SK-N-SH treated with all-trans-retinoic acid at 6 μM for 48 hours (cell line): ENCODE measurements around the gene RAB11FIP3.
"Not testable (repeated sequence)": the region's sequence is repeated elsewhere in the genome, so short reads cannot be mapped to it uniquely, and the experiment has no call there.

ENCODE experiments used
- ATAC-seq: fragments of 200-7000 bp; cut with Tn5 transposase; 3 replicates; pipeline ENCODE4 v1.9.1; 2020; ENCODE audit warnings: mild to moderate bottlenecking, moderate library complexity
- ARNTL ChIP-seq: fragments of 450-650 bp; formaldehyde crosslinking; IDR thresholded peaks from 2 replicates; pipeline ENCODE4 v1.5.0; 2020; ENCODE audit warnings: low read depth, mild to moderate bottlenecking, moderate library complexity, borderline replicate concordance
- BACH2 ChIP-seq: fragments of 250-450 bp; sonication (Bioruptor Pico); IDR thresholded peaks from 2 replicates; pipeline ENCODE4 v1.9.0; 2021; ENCODE audit warnings: mild to moderate bottlenecking, borderline replicate concordance
- CREB5 ChIP-seq: fragments of 250-450 bp; sonication (Bioruptor Pico); IDR thresholded peaks from 2 replicates; pipeline ENCODE4 v1.5.1; 2020; ENCODE audit warnings: low read depth, mild to moderate bottlenecking, moderate library complexity
- CSDC2 ChIP-seq: fragments of 250-450 bp; sonication (Bioruptor Pico); IDR thresholded peaks from 2 replicates; pipeline ENCODE4 v1.5.0; 2020; ENCODE audit warnings: mild to moderate bottlenecking, moderate library complexity
- CSRNP3 ChIP-seq: fragments of 250-450 bp; sonication (Bioruptor Pico); IDR thresholded peaks from 2 replicates; pipeline ENCODE4 v1.5.1; 2021; ENCODE audit warnings: mild to moderate bottlenecking, moderate library complexity
- ESRRG ChIP-seq: fragments of 250-450 bp; sonication (Bioruptor Pico); IDR thresholded peaks from 2 replicates; pipeline ENCODE4 v1.6.1; 2021; ENCODE audit warnings: mild to moderate bottlenecking
- GLIS3 ChIP-seq: fragments of 250-450 bp; sonication (Bioruptor Pico); IDR thresholded peaks from 2 replicates; pipeline ENCODE4 v1.5.0; 2020; ENCODE audit warnings: mild to moderate bottlenecking, moderate library complexity
- ISL1 ChIP-seq: fragments of 250-450 bp; sonication (Bioruptor Pico); IDR thresholded peaks from 2 replicates; pipeline ENCODE4 v2.1.2; 2022; ENCODE audit warnings: mild to moderate bottlenecking, moderate library complexity
- OSR1 ChIP-seq: fragments of 250-450 bp; sonication (Bioruptor Pico); IDR thresholded peaks from 2 replicates; pipeline ENCODE4 v1.8.0; 2022; ENCODE audit warnings: moderate library complexity, mild to moderate bottlenecking, inconsistent platforms
- PATZ1 ChIP-seq: fragments of 250-450 bp; sonication (Bioruptor Pico); IDR thresholded peaks from 2 replicates; pipeline ENCODE4 v1.8.0; 2020; ENCODE audit warnings: mild to moderate bottlenecking, moderate library complexity, borderline replicate concordance
- POU6F1 ChIP-seq: fragments of 250-450 bp; sonication (Bioruptor Pico); IDR thresholded peaks from 2 replicates; pipeline ENCODE4 v1.8.0; 2021; ENCODE audit warnings: low read depth, mild to moderate bottlenecking, moderate library complexity, borderline replicate concordance
- PPARA ChIP-seq: fragments of 250-450 bp; sonication (Bioruptor Pico); IDR thresholded peaks from 2 replicates; pipeline ENCODE4 v1.5.0; 2020; ENCODE audit warnings: mild to moderate bottlenecking, borderline replicate concordance
- RARB ChIP-seq: fragments of 250-450 bp; sonication (Bioruptor Pico); IDR thresholded peaks from 2 replicates; pipeline ENCODE4 v1.8.0; 2021; ENCODE audit warnings: mild to moderate bottlenecking, moderate library complexity
- SNAI2 ChIP-seq: fragments of 250-450 bp; sonication (Bioruptor Pico); IDR thresholded peaks from 2 replicates; pipeline ENCODE4 v1.5.0; 2020; ENCODE audit warnings: mild to moderate bottlenecking, moderate library complexity
- TCF4 ChIP-seq: fragments of 250-450 bp; sonication (Bioruptor Pico); IDR thresholded peaks from 2 replicates; pipeline ENCODE4 v1.8.0; 2021; ENCODE audit warnings: mild to moderate bottlenecking, moderate library complexity, borderline replicate concordance
- TOX ChIP-seq: fragments of 250-450 bp; sonication (Bioruptor Pico); IDR thresholded peaks from 2 replicates; pipeline ENCODE4 v1.8.0; 2021; ENCODE audit warnings: mild to moderate bottlenecking, moderate library complexity, borderline replicate concordance
- TSHZ2 ChIP-seq: fragments of 250-450 bp; sonication (Bioruptor Pico); IDR thresholded peaks from 2 replicates; pipeline ENCODE4 v1.5.0; 2020; ENCODE audit warnings: mild to moderate bottlenecking, moderate library complexity
- ZC3H10 ChIP-seq: fragments of 250-450 bp; sonication (Bioruptor Pico); IDR thresholded peaks from 2 replicates; pipeline ENCODE4 v1.5.1; 2021; ENCODE audit warnings: mild to moderate bottlenecking, moderate library complexity
- ZFP30 ChIP-seq: fragments of 450-650 bp; formaldehyde crosslinking; IDR thresholded peaks from 2 replicates; pipeline ENCODE4 v1.5.0; 2022; ENCODE audit warnings: mild to moderate bottlenecking, moderate library complexity
- ZNF565 ChIP-seq: fragments of 450-650 bp; formaldehyde crosslinking; conservative IDR thresholded peaks from 2 replicates; pipeline ENCODE4 v1.5.0; 2020; ENCODE audit warnings: low read depth, mild to moderate bottlenecking, moderate library complexity
- ZNF70 ChIP-seq: fragments of 450-650 bp; formaldehyde crosslinking; IDR thresholded peaks from 2 replicates; pipeline ENCODE4 v1.5.0; 2020; ENCODE audit warnings: mild to moderate bottlenecking, moderate library complexity
- ZNF8 ChIP-seq: fragments of 450-650 bp; formaldehyde crosslinking; IDR thresholded peaks from 2 replicates; pipeline ENCODE4 v1.5.0; 2020; ENCODE audit warnings: mild to moderate bottlenecking, moderate library complexity

RAB11FIP3 gene

GRCh38 chr16:491220-491919 lies 65.9 kb downstream of the RAB11FIP3 start:
- TF ChIP-seq PATZ1 (CRISPR knock-in tag) = no peak
- TF ChIP-seq TSHZ2 = no peak
- no peak for TF ChIP-seq ARNTL (CRISPR knock-in tag)
- no peak for TF ChIP-seq ZFP30
- TF ChIP-seq PPARA (CRISPR knock-in tag) = no peak
- TF ChIP-seq CSDC2 (CRISPR knock-in tag) = no peak
- no peak for TF ChIP-seq TCF4 (CRISPR knock-in tag)
- TF ChIP-seq BACH2 (CRISPR knock-in tag) = no peak
- TF ChIP-seq POU6F1 = no peak
- no peak for TF ChIP-seq ZC3H10 (CRISPR knock-in tag)
- TF ChIP-seq ESRRG (CRISPR knock-in tag) = no peak
- no peak for TF ChIP-seq CSRNP3 (CRISPR knock-in tag)
- no peak for TF ChIP-seq ISL1 (CRISPR knock-in tag)
- no peak for TF ChIP-seq ZNF565 (CRISPR knock-in tag)
- no peak for TF ChIP-seq ZNF8 (CRISPR knock-in tag)
- no peak for TF ChIP-seq TOX (CRISPR knock-in tag)
- TF ChIP-seq GLIS3 = no peak
- no peak for TF ChIP-seq OSR1 (CRISPR knock-in tag)
- TF ChIP-seq SNAI2 (CRISPR knock-in tag) = no peak
- no peak for TF ChIP-seq CREB5 (CRISPR knock-in tag)
- ATAC-seq = no peak

- ATAC-seq = no peak
- TF ChIP-seq BACH2 (CRISPR knock-in tag) = no peak
- TF ChIP-seq ZNF70 = no peak
- TF ChIP-seq CSDC2 (CRISPR knock-in tag) = no peak
- TF ChIP-seq RARB (CRISPR knock-in tag) = no peak
- no peak for TF ChIP-seq GLIS3
- TF ChIP-seq TOX (CRISPR knock-in tag) = no peak
- no peak for TF ChIP-seq ISL1 (CRISPR knock-in tag)
- TF ChIP-seq ZFP30 = no peak
- TF ChIP-seq ZNF565 (CRISPR knock-in tag) = no peak
- TF ChIP-seq CSRNP3 (CRISPR knock-in tag) = no peak
- no peak for TF ChIP-seq ZNF8 (CRISPR knock-in tag)
- TF ChIP-seq PATZ1 (CRISPR knock-in tag) = no peak
- TF ChIP-seq PPARA (CRISPR knock-in tag) = no peak
- no peak for TF ChIP-seq TCF4 (CRISPR knock-in tag)
Observed at GRCh38 chr16:492211-492875, 66.9 kb downstream of the RAB11FIP3 start.

GRCh38 chr16:494676-495075 lies 69.2 kb downstream of the RAB11FIP3 start:
- ATAC-seq = not testable (repeated sequence)
